IPS-18c (cell line): ENCODE results near the gene FBXO46.
"Not testable (repeated sequence)": the region's sequence is repeated elsewhere in the genome, so short reads cannot be mapped to it uniquely, and the experiment has no call there.

Source experiments
- H3K4me3 ChIP-seq: 2 replicates; pipeline ENCODE4 v1.7.0; 2013; ENCODE audit warnings: low read depth, mild to moderate bottlenecking, low read length, moderate library complexity; ENCODE audit not compliant: insufficient read depth
- H3K9me3 ChIP-seq: one replicate; pipeline ENCODE4 v1.6.1; 2013; ENCODE audit warnings: mild to moderate bottlenecking, low read length, moderate library complexity; ENCODE audit not compliant: control insufficient read depth, insufficient read depth

Gene FBXO46

DNA sequence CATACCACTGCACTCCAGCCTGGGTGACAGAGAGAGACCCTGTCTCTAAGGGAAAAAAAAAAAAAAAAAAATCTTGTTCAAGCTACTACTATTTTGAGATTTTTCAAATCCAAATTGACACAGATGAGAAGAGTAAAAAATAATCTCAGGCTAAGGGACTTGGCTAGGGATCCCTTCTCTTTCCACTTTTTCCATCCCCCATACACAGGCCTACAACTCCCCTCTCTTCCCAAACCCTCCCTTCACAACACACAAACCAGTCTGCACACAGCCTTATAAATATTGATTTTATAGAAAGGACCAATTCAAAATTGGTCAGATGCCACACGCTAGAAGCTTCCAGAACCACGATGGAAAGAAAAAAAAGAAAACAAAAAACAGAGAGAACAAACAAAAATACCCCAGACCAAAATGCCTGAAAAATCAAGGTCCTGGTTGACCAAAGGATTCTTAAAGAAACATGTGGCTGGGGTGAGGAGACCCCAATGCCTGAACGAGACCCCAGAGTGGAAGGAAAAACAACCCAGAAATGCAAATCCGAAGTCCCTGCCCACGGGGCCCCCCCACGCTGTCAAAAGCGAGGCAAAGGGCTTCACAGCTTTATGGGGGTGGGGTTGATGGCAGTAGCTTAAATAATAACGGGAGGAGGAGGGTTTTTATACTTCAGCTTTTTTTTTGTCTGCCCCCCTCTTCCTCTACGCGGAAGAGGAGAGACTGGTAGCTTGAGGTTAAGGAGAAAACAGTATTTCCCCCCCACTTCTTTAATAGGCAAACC is 20.2 kb downstream of the FBXO46 start:
- no peak overlapping the region for H3K4me3 ChIP-seq
- H3K9me3 ChIP-seq = no peaks in the 10 kb centered on the region

- Histone ChIP-seq H3K4me3 (no peak overlapping the region), H3K9me3 (peaks cover 4% of the 10 kb centered on the region)
These were observed 24.8 kb downstream of the FBXO46 start for GRCh38 chr19:45705710-45706415.

DNA sequence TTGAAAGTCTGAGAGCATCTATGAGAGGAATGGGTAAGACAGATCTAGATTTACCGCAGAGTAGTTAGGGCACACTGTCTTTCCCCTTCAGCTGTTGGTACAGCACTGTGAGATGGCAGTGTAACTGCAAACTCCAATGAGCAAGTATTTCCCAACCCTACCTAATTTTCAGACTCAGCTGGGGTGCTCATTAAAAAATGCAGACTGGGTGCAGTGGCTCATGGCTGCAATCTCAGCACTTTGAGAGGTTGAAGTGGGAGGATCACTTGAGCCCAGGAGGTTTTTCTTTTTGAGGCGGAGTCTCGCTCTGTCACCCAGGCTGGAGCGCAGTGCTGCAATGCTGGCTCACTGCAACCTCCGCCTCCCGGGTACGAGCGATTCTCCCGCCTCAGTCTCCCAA is 25.6 kb downstream of the FBXO46 start:
- H3K4me3 ChIP-seq = no peak overlapping the region
- peaks cover 4% of the 10 kb centered on the region for H3K9me3 ChIP-seq

DNA sequence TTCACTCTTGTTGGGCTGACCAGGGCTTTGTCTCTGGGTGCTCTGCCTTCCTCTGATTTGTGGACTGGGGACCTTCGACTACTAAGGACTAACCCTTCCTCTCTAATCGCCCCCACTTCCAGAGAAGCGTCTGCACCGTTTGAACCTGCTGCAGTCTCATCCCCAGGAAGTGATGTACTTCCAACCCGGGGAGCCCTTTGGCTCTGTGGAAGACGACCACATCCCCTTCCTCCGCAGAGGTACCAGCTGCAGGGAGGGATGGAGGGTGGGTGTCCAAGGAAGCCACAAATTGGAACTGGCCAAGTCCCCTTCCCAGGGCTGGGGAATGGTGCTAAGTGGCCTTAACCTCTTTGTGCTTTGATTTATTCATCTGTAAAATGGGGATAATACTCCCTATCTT is 29.0 kb downstream of the FBXO46 start:
- Histone ChIP-seq H3K9me3 (peaks cover 4% of the 10 kb centered on the region), H3K4me3 (no peak overlapping the region)

GRCh38 chr19:45693106-45693788 is 37.4 kb downstream of the FBXO46 start:
- H3K9me3 ChIP-seq = no peaks in the 10 kb centered on the region
- H3K4me3 ChIP-seq = peak overlapping the region; percentile 79

DNA sequence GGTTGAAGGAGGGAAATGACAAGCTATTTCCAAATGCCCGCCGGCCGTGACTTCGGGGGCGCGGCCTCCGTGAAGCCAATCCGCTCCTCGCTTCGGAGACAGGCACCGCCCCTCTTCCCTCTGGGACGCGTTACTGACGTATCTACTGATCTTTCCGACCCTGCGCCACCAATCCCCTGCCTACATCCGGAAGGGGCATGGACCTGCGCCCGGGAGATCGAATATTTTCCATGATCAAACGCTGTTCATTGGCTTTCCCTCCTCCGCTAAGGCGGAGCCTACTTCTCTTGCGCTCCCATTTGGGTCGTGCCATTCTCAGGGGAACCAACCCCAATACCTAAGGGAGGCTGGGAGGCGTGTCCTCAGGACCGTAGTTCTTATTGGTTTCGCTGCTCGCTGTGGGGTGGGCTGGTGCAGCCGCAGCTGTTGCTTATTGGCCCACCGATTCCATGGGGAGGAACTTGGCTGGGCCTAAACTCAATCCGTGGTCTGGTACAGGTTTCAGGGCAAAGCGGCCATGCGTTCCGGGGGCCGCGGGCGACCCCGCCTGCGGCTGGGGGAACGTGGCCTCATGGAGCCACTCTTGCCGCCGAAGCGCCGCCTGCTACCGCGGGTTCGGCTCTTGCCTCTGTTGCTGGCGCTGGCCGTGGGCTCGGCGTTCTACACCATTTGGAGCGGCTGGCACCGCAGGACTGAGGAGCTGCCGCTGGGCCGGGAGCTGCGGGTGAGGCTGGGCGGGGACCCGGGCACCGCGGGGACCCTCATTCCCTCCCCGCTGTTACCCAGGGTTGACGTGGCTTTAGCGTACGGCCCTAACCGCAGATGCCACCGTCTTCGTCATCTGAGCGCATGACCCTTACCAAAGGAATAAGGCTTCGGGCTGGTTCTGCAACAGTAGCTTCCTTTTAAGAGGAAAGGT is 38.2 kb downstream of the FBXO46 start, which contains the start of gene QPCTL:
TSS of gene QPCTL (plus strand) at position 480 of the 919 bp plus-strand sequence. CDS start at position 518, 38 bp downstream.
- no peaks in the 10 kb centered on the region for H3K9me3 ChIP-seq
- H3K4me3 ChIP-seq = peak within 1 kb of the TSS; percentile 87

DNA sequence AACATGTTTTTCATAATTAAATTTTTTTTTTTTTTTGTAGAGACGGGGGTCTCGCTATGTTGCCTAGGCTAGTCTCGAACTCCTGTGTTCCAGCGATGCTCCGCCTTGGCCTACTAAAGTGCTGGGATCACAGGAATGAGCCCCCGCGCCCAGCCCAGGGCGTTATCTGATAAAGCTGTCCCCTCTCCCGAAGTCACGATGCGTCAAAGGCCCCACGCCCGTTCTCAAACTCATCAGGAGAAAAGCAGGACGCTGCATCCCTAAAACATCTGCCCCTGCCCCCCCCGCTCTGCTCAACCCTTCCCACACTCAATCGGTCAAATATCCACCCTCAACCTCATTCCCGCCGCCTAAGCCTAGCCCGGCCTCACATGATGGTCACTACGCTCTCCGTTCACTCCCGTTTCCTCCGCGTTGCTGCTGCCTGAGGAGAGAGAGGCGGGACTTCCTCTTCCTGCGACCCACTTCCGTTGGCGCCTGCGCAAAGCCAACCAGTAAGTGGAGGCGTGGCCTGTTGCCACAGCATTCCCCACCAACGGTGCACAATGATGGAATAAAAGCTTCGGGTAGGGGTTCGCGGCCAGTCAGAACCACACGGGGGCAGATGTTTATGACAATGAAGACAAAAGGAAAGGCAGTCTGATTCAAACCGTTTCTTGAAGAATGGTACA is 39.0 kb downstream of the FBXO46 start, which contains the start of gene SNRPD2:
TSS of gene SNRPD2 (minus strand) at position 438 of the 671 bp plus-strand sequence. CDS start at position 373, 65 bp downstream.
- H3K9me3 ChIP-seq = no peaks in the 10 kb centered on the region
- peak within 1 kb of the TSS; percentile 87 for H3K4me3 ChIP-seq

DNA sequence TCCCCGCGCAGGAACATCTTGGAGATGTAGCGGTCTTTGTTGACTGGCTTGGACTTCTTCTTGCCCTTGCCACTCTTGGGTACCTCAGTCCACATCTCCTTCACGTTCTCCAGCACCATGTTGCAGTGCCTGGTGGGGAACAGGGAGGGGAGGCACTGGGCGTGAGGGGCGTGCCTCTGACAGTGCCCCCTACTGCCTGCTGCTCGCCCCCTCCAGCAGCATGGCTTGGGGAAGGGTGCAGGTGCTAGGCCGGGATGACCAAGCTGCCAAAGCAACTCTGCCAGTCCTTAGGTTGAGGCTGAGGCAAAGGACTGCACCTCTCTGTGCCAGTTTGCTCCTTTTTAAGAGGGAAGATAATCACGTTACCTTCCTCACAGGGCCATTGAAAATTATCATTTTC is 43.1 kb downstream of the FBXO46 start:
- Histone ChIP-seq H3K4me3 (no peak overlapping the region), H3K9me3 (no peaks in the 10 kb centered on the region)

DNA sequence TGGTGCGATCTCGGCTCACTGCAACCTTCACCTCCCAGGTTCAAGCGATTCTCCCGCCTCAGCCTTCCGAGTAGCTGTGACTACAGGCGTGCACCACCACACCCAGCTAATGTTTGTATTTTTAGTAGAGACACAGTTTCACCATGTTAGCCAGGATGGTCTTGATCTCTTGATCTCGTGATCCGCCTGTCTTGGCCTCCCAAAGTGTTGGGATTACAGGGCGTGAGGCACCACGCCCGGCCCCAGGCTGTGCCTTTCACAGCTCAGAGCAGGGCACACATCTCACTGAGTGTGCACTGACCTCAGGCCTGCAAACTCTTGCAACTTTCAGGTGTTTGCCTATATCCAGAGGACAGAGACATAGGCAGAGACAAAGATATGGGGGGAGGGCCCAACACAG is 45.7 kb downstream of the FBXO46 start:
- not testable (repeated sequence) for H3K4me3 ChIP-seq, H3K9me3 ChIP-seq

DNA sequence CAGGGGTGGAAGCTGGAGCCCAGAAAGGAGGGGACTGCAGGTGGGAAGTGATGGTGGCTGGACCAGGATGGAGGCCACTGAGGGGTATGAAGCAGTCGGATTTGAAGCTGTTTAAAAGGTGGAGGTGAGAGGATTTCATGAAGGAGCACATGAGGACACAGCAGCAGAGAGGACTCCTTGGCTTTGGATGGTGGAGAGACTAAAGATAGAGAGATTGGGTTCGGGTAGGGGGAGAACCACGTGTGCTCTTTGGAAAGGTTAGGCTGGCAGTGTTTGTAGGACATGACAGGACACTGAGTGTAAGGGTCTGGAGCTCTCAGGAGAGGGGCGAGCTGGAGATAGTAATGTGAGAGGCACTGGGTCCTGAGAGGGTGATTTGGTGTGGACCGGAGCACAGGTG is 47.8 kb downstream of the FBXO46 start:
- no peak overlapping the region for H3K4me3 ChIP-seq

GRCh38 chr19:45682117-45682516 is 48.6 kb downstream of the FBXO46 start:
- no peak overlapping the region; the same call in 1 of the 2 replicates for H3K4me3 ChIP-seq

More for the DNA sequence above, 47.8 kb downstream of the FBXO46 start:
- no peaks in the 10 kb centered on the region for H3K9me3 ChIP-seq

DNA sequence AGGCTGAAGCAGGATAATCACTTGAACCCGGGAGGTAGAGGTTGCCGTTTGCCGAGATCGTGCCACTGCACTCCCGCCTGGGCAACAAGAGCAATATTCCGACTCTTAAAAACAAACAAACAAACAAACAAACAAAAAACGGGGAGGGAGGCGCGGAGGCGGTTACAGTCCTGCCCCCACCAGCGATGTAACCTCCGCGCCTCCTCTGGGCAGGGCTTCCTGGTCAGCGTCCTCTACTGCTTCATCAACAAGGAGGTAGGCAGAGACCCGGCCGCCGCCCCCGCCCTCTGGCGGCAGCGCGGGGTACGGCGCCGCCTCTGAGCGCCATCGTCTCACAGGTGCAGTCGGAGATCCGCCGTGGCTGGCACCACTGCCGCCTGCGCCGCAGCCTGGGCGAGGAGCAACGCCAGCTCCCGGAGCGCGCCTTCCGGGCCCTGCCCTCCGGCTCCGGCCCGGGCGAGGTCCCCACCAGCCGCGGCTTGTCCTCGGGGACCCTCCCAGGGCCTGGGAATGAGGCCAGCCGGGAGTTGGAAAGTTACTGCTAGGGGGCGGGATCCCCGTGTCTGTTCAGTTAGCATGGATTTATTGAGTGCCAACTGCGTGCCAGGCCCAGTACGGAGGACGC is 49.2 kb downstream of the FBXO46 start:
- Histone ChIP-seq H3K9me3 (no peaks in the 10 kb centered on the region), H3K4me3 (peak overlapping the region; percentile 47)

More at GRCh38 chr19:45682117-45682516, 48.6 kb downstream of the FBXO46 start:
- H3K9me3 ChIP-seq = no peaks in the 10 kb centered on the region

GRCh38 chr19:45677351-45678230 is 53.1 kb downstream of the FBXO46 start:
- Histone ChIP-seq H3K9me3 (no peaks in the 10 kb centered on the region), H3K4me3 (peak overlapping the region; percentile 67)

DNA sequence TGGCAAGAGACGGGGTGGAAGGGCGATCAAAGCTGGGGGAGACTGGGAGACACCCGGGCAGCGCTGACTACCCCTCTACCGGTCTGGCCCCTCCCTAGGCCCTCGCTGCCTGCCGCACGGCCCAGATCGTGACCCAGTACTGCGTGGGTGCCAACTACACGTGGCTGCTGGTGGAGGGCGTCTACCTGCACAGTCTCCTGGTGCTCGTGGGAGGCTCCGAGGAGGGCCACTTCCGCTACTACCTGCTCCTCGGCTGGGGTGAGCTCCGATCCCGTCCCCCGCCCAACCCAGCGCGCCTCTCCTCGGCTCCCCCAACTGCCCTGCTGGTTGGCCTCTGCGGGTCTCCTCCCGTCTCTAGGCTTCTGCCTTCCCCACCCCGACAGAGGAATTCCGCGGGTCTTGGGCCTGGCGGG is 53.8 kb downstream of the FBXO46 start:
- Histone ChIP-seq H3K4me3 (peak overlapping the region; percentile 67), H3K9me3 (no peaks in the 10 kb centered on the region)

DNA sequence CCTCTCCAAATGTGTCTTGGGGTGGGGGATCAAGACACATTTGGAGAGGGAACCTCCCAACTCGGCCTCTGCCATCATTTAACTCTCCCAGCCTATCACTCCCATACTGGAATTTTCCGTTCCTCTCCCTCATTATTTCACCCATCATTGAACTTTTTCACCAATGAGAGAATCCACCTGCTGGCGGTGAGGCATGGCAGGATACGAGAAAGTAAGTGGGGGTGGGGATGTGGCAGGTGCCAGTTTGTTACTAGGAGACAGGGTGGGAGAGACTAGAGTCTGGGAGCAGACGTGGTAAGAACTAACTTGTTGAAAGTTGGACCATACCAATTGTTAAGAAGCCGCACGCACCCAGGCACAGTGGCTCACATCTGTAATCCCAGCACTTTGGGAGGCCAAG is 55.8 kb downstream of the FBXO46 start:
- no peaks in the 10 kb centered on the region for H3K9me3 ChIP-seq
- H3K4me3 ChIP-seq = no peak overlapping the region
